Right lobe of liver (tissue), 6 donors: ENCODE measurements around the gene SPRY2. TPM values are rescaled to one million over a fixed set of nuclear protein-coding genes. Genes with fewer than 3 reads are reported as not detected.
"Not testable (repeated sequence)": the region's sequence is repeated elsewhere in the genome, so short reads cannot be mapped to it uniquely, and the experiment has no call there.

ENCODE experiments used
- ATAC-seq, 4 donors: fragments of 200-7000 bp; cut with Tn5 transposase; one replicate each; pipeline ENCODE4 v1.9.1; 2020; ENCODE audit warnings: mild to moderate bottlenecking in 4 of 4, moderate library complexity in 4 of 4
- DNase-seq, 3 donors: peaks; one replicate each; pipeline ENCODE4 v3.0.0-alpha.2; 2020
- H3K27ac ChIP-seq, 3 donors: fragments of 200-600 bp; one replicate each; pipeline ENCODE4 v1.8.0; 2022
- H3K27me3 ChIP-seq, 2 donors: fragments of 200-600 bp; one replicate each; pipeline ENCODE4 v1.8.0; 2022
- H3K36me3 ChIP-seq, 4 donors: fragments of 200-600 bp; sonication (generic) in 1 of 4; one replicate each; pipeline versions ENCODE4 v1.5.1 to v1.8.0; 2017 to 2022; ENCODE audit warnings: control low read depth in 1 of 4
- H3K4me1 ChIP-seq, 4 donors: fragments of 200-600 bp; sonication (generic) in 1 of 4; one replicate each; pipeline versions ENCODE4 v1.5.1 to v1.8.0; 2017 to 2022; ENCODE audit warnings: control low read depth in 1 of 4
- H3K4me3 ChIP-seq, 3 donors: fragments of 200-600 bp; one replicate each; pipeline ENCODE4 v1.8.0; 2022
- H3K9me3 ChIP-seq, 4 donors: fragments of 200-600 bp; sonication (generic) in 1 of 4; one replicate each; pipeline versions ENCODE4 v1.5.1 to v1.8.0; 2017 to 2022; ENCODE audit warnings: control low read depth in 1 of 4
- POLR2A ChIP-seq: fragments of 450-650 bp; IDR thresholded peaks from one replicate; pipeline ENCODE4 v1.6.1; 2017; ENCODE audit warnings: antibody characterized with exemption, mild to moderate bottlenecking
- WGBS: methylation state at CpG from one replicate; pipeline ENCODE4 v1.1.6; 2018; ENCODE audit warnings: low coverage, low lambda C conversion rate; ENCODE audit not compliant: insufficient coverage; ENCODE audit errors: missing lambda C conversion rate; 5-methylcytosine and 5-hydroxymethylcytosine counted together
- intact Hi-C, 2 donors: fragments of 100-400 bp; cut with DNase I; formaldehyde crosslinking; loops; one replicate each; pipeline versions ENCODE4 v1.11.2 to v1.14.1; 2022
- total RNA-seq, 6 experiments: library from RNA; depleted of rRNA in 2 of 6; stranded (reverse); fragments of >200 nt in 2 of 6; fragmentation: NEBNext Ultra II Directional in 3 of 6; extraction: Animal tissue kit (Norgen Biotek cat#: 25700) in 3 of 6; gene quantifications; one replicate each; pipeline versions ENCODE4 v1.1.0 to v1.2.4, GENCODE V29; 2016 to 2023
- TF ChIP-seq, protein P1 (sequence below), 4 donors: fragments of 200-600 bp in 3 of 4; fragments of 450-650 bp in 1 of 4; IDR thresholded peaks; one replicate each; pipeline versions ENCODE4 v1.5.1 to v1.8.0; 2016 to 2022; ENCODE audit warnings: antibody characterized with exemption in 4 of 4, mild to moderate bottlenecking in 2 of 4
- donor health status: DM: no; HTN: yes; CAD: no.
- donor health status: DM: no; HTN: no; CAD: no.
- donor health status: DM: no; HTN: no; CAD: no.
- donor health status: DM: no; HTN: yes; CAD: no.
- donor health status: DM: no; HTN: yes; CAD: no.

The SPRY2 gene
- total RNA-seq, 6 experiments from 2014 or later = 9.4 to 14.7 (median 10.5) TPM

DNA sequence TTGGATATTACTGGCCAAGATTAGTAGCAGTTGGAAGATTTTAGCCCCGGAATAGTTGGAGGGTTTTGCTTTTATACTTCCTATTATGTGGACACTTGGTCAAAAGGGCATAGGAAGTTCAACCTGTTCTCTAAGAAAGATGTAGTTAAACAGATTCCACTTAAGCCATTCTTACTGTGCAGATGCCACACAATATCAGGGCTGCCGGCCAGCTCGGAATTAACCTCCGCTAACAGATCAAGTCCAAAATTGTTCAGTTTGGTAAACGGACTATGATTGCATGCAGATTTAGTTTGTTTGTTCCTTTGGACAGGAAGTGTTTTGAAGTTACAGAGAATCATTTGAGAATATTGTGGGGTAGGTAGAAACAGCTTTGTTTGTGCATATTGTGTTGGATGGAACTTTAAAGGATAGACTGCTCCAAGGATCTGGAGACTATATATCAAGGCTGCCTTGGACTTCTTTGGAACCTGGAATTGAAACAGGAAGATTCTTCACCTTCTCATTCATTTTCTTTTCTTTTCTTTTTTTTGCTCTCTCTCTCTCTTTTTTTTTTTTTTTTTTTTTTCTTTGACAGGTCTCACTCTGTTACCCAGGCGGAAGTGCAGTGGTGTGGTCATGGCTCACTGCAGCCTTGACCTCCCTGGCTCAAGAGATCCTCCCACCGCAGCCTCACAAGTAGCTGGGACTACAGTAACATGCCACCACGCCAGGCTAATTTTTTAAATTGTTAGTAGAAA, 5.0 kb upstream of the SPRY2 start:
- no peak for DNase-seq
- no peak overlapping the region for H3K4me3 ChIP-seq
- TF ChIP-seq POLR2A = no peak
- TF ChIP-seq, protein P1, sequence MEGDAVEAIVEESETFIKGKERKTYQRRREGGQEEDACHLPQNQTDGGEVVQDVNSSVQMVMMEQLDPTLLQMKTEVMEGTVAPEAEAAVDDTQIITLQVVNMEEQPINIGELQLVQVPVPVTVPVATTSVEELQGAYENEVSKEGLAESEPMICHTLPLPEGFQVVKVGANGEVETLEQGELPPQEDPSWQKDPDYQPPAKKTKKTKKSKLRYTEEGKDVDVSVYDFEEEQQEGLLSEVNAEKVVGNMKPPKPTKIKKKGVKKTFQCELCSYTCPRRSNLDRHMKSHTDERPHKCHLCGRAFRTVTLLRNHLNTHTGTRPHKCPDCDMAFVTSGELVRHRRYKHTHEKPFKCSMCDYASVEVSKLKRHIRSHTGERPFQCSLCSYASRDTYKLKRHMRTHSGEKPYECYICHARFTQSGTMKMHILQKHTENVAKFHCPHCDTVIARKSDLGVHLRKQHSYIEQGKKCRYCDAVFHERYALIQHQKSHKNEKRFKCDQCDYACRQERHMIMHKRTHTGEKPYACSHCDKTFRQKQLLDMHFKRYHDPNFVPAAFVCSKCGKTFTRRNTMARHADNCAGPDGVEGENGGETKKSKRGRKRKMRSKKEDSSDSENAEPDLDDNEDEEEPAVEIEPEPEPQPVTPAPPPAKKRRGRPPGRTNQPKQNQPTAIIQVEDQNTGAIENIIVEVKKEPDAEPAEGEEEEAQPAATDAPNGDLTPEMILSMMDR (IDR thresholded peaks at IDR 0.05) = no peak
- no peaks in the 10 kb centered on the region for H3K27me3 ChIP-seq
- H3K4me1 ChIP-seq = no peaks in the 10 kb centered on the region
- no peaks in the 10 kb centered on the region for H3K9me3 ChIP-seq
- WGBS = 65% methylated on average over 8 of the region's 8 CpGs
- no peak for ATAC-seq
- no peak overlapping the region for H3K27ac ChIP-seq
- no peaks in the 10 kb centered on the region for H3K36me3 ChIP-seq
- intact Hi-C loops = no loop called here

DNA sequence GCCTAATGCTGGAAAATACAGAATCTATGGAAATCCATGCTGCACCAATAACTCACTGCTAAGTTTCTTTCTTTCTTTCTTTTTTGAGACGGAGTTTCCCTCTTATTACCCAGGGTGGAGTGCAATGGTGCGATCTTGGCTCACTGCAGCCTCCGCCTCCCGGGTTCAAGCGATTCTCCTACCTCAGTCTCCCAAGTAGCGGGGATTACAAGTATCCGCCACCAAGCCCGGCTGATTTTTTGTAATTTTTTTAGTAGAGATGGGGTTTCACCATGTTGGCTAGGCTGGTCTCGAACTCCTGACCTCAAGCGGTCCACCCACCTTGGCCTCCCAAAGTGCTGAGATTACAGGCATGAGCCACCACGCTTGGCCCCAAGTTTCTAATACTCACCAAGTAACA, 3.1 kb upstream of the SPRY2 start:
- 95% methylated on average over 8 of the region's 11 CpGs for WGBS
- not testable (repeated sequence) for H3K27me3 ChIP-seq, H3K4me1 ChIP-seq, H3K27ac ChIP-seq, DNase-seq, H3K9me3 ChIP-seq, H3K4me3 ChIP-seq, H3K36me3 ChIP-seq, ATAC-seq
- intact Hi-C loops = loop anchor here in 1 of 2 donors (5.0 kb wide), 1 partner anchor 212 kb away; no protein-coding TSS in a partner anchor

DNA sequence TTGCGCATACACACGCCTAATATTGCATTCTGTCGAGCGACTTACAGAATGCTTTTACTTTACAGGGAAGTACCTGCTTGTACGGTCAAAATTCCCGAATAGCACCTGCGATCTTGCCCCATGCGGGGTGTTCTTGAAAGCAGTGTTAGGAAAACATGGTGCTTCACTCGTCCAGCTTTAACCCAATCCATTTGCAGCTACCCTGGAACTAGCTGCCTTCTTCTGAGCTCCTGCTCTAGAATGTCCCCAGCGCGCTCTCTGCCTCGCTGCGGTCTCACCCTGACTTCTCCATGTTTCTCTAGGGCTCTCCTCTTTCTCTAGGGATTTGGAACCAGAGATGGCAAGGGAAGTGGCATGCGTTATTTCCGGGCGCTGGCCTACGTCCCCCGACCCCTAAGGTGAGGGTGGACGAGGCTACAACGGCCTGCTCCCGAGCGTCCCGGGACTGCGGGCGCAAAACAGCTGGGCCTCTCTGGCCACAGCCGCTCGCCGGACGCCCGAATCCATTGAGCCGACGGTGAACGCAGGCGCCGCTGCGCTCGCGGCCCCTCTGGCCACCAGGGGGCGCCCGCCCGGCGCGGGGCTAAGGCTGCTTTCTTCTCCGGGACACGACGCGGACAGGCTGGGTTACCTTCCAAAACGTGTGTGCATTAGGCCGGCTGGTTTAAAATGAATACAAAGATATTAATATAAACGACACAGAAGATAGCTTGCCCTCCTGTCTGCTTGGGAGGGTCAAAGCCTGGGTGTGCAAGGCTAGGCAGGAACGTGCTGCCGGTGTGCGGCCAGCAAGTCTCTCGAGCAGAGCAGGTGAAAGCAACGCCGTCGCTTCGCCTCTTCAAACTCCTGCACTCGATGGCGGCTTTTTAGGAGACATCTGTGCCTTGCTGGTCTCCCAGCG, 1.8 kb upstream of the SPRY2 start:
- ATAC-seq (peak; percentile 60 to 72 (median 68)), DNase-seq (peak; percentile 89 to 91 (median 91))
- Histone ChIP-seq H3K4me3 (peak overlapping the region; percentile 83 to 89 (median 87)), H3K27me3 (no peaks in the 10 kb centered on the region), H3K36me3 (no peaks in the 10 kb centered on the region), H3K4me1 (peaks cover 0 to 3% (median 0%) of the 10 kb centered on the region in 4 donors), H3K9me3 (no peaks in the 10 kb centered on the region), H3K27ac (peak overlapping the region; percentile 95 to 98 (median 97))
- TF ChIP-seq, protein P1 (IDR thresholded peaks at IDR 0.05) = peak; percentile 97 to 100 (median 99)
- TF ChIP-seq POLR2A = peak; percentile 83
- WGBS = 0% methylated on average over 38 of the region's 61 CpGs
- intact Hi-C loops = loop anchor here in 1 of 2 donors (5.0 kb wide), 1 partner anchor 210 kb away; no protein-coding TSS in a partner anchor

DNA sequence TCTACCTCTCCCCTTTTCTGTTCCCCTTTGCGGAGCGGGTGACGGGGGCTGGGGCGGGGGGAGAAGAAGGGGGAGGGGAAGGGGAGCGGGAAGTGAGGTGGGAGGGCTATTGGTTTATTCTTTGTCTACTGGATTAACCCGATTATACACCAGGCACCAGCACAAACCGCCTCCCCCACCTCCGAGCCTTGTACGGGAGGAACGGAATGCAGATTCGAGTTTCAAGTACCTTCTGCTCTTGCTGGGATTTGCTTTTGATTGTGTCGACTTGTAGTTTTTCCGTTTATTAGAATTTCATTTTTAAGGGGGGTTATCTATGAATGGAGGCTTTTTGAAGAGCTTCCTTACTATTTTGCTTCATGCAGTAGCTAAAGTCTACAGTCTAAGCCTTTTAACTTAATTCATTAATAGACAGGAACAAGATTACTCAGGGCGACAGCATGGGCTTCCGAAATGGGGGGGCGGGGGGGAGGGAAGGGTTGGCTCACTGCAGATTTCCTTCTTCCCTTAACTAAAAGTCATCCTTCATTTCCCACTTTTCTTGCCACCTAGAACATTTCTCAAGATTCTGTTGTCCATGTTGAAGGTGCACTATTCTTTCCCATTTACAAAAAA, 937 bp upstream of the SPRY2 start:
- TF ChIP-seq POLR2A = no peak
- TF ChIP-seq, protein P1 (IDR thresholded peaks at IDR 0.05) = no peak
- intact Hi-C loops = loop anchor here in 1 of 2 donors (5.0 kb wide), 1 partner anchor 210 kb away; no protein-coding TSS in a partner anchor

More for the DNA sequence above, 937 bp upstream of the SPRY2 start:
- Histone ChIP-seq H3K4me1 (peaks cover 0 to 12% (median 3%) of the 10 kb centered on the region in 4 donors), H3K36me3 (peaks cover 0 to 4% (median 0%) of the 10 kb centered on the region in 4 donors), H3K9me3 (no peaks in the 10 kb centered on the region), H3K27me3 (no peaks in the 10 kb centered on the region), H3K4me3 (peak overlapping the region; percentile 83 to 89 (median 87)), H3K27ac (peak overlapping the region; percentile 95 to 98 (median 97))
- peak; percentile 41 to 63 (median 62) for DNase-seq
- peak in 2 of 4 donors; percentile 1 for ATAC-seq
- 0% methylated on average over 9 of the region's 16 CpGs for WGBS
